Measurements from ENCODE around the gene MSANTD1. TPM values are rescaled to one million over a fixed set of nuclear protein-coding genes. Genes with fewer than 3 reads are reported as not detected.

Gene MSANTD1
- total RNA-seq, 2 donors from 2014 or later = 1.00 to 2.5 TPM

- Histone ChIP-seq H3K4me1 (ENCODE audit: control insufficient read depth, insufficient read depth, low read length) (no peaks in the 10 kb centered on the region), H3K36me3 (ENCODE audit: control insufficient read depth, insufficient read depth, low read length) (peaks cover 79% of the 10 kb centered on the region), H3K27me3 (ENCODE audit: control insufficient read depth, insufficient read depth, low read length, poor library complexity, severe bottlenecking) (no peaks in the 10 kb centered on the region), H3K27ac (ENCODE audit: low read depth, low read length) (peak overlapping the region; percentile 6), H3K4me3 (ENCODE audit: low read length) (no peak overlapping the region), H3K9me3 (ENCODE audit: control insufficient read depth, low read length) (no peaks in the 10 kb centered on the region), H3K9ac (ENCODE audit: extremely low read depth, low read length, poor library complexity, severe bottlenecking) (no peak overlapping the region)
- H3K36me3 Mint-ChIP-seq (ENCODE audit: low read depth) = peaks cover 53% of the 10 kb centered on the region
- no peaks in the 10 kb centered on the region for H3K9me3 Mint-ChIP-seq
- H3K4me1 Mint-ChIP-seq = no peaks in the 10 kb centered on the region
- no peak overlapping the region for H3K4me3 Mint-ChIP-seq
- no peak overlapping the region for H3K27ac Mint-ChIP-seq
- no peak for DNase-seq
- WGBS, 2 experiments (ENCODE audit: insufficient coverage in 1 of 2, insufficient read length in 1 of 2) = 85 to 88% methylated on average over 6 to 11 of the region's 11 CpGs
- TF ChIP-seq CTCF (conservative IDR thresholded peaks at IDR 0.05) = no peak
- H3K27me3 Mint-ChIP-seq (ENCODE audit: insufficient read depth) = no peaks in the 10 kb centered on the region
Measured at GRCh38 chr4:3205995-3206394, 43.0 kb upstream of the MSANTD1 start.

GRCh38 chr4:3206439-3207100 lies 42.4 kb upstream of the MSANTD1 start:
- no peak for DNase-seq
- WGBS, 2 experiments (ENCODE audit: insufficient coverage in 1 of 2, insufficient read length in 1 of 2) = 96% methylated on average over 18 of the region's 18 CpGs
- Histone ChIP-seq H3K27me3 (ENCODE audit: control insufficient read depth, insufficient read depth, low read length, poor library complexity, severe bottlenecking) (no peaks in the 10 kb centered on the region), H3K27ac (ENCODE audit: low read depth, low read length) (peak overlapping the region; percentile 6), H3K9me3 (ENCODE audit: control insufficient read depth, low read length) (no peaks in the 10 kb centered on the region), H3K4me3 (ENCODE audit: low read length) (no peak overlapping the region), H3K4me1 (ENCODE audit: control insufficient read depth, insufficient read depth, low read length) (no peaks in the 10 kb centered on the region), H3K36me3 (ENCODE audit: control insufficient read depth, insufficient read depth, low read length) (peaks cover 82% of the 10 kb centered on the region), H3K9ac (ENCODE audit: extremely low read depth, low read length, poor library complexity, severe bottlenecking) (no peak overlapping the region)
- Mint-ChIP-seq H3K27me3 (ENCODE audit: insufficient read depth) (no peaks in the 10 kb centered on the region), H3K4me3 (no peak overlapping the region), H3K36me3 (ENCODE audit: low read depth) (peaks cover 53% of the 10 kb centered on the region), H3K9me3 (no peaks in the 10 kb centered on the region), H3K27ac (no peak overlapping the region), H3K4me1 (no peaks in the 10 kb centered on the region)
- no peak for TF ChIP-seq CTCF (conservative IDR thresholded peaks at IDR 0.05)

GRCh38 chr4:3207531-3208037 lies 41.4 kb upstream of the MSANTD1 start:
- H3K4me3 Mint-ChIP-seq = no peak overlapping the region
- TF ChIP-seq CTCF (conservative IDR thresholded peaks at IDR 0.05) = peak; percentile 41
- no peaks in the 10 kb centered on the region for H3K4me1 Mint-ChIP-seq
- Histone ChIP-seq H3K27me3 (ENCODE audit: control insufficient read depth, insufficient read depth, low read length, poor library complexity, severe bottlenecking) (no peaks in the 10 kb centered on the region), H3K4me1 (ENCODE audit: control insufficient read depth, insufficient read depth, low read length) (no peaks in the 10 kb centered on the region), H3K4me3 (ENCODE audit: low read length) (no peak overlapping the region), H3K9me3 (ENCODE audit: control insufficient read depth, low read length) (no peaks in the 10 kb centered on the region), H3K36me3 (ENCODE audit: control insufficient read depth, insufficient read depth, low read length) (peaks cover 82% of the 10 kb centered on the region), H3K27ac (ENCODE audit: low read depth, low read length) (no peak overlapping the region), H3K9ac (ENCODE audit: extremely low read depth, low read length, poor library complexity, severe bottlenecking) (no peak overlapping the region)
- DNase-seq = no peak
- 95% methylated on average over 4 of the region's 5 CpGs; no CpG with 5 or more reads in 1 of the 2 experiments for WGBS, 2 experiments (ENCODE audit: insufficient coverage in 1 of 2, insufficient read length in 1 of 2)
- no peaks in the 10 kb centered on the region for H3K27me3 Mint-ChIP-seq (ENCODE audit: insufficient read depth)
- H3K9me3 Mint-ChIP-seq = no peaks in the 10 kb centered on the region
- peaks cover 61% of the 10 kb centered on the region for H3K36me3 Mint-ChIP-seq (ENCODE audit: low read depth)
- no peak overlapping the region for H3K27ac Mint-ChIP-seq

All from endodermal cell (in vitro differentiated cells).